ENCODE results near the gene MT1G.

DNA sequence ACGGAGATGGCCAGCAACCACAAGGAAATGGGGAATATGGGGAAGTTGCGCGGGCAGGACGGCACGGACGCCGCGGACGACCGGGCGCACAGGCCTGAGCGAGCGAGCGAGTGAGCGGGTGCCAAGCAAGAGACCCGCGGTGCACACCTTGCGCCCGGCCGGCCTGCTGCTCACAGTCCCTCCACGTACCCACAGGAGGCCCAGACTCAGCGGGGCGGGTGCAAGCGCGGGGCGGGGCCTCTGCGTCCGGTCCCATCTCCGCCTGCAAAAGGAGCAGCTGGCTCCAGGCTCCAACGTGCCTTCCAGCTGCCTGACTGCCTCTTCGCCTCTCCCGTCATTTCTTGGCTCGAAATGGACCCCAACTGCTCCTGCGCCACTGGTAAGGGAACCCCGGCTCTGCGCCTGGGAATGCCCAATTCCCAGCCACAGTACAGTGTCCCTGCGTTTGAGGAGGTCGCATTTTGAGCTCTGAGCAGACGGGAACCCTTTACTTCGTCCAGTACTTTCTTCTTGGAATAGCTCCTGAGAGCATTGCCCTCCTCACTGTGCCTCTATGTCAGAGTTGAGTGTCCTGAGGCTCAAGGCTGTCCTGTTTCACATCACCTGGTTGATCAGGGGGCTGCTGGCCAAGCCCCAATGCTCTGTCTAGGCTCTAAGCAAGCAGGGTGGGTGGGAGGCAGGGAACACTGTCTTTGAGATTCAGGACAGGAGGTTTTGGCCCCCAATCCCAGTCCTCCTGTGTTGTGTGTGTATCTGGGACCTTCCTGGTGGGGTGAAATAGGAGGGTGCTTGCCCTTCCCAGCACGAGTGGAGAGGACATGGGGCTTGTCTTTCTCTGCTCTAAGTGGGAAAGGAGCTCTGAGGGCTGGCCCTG, 50.4 kb downstream of the MT1G start:
- TF ChIP-seq, protein P1, sequence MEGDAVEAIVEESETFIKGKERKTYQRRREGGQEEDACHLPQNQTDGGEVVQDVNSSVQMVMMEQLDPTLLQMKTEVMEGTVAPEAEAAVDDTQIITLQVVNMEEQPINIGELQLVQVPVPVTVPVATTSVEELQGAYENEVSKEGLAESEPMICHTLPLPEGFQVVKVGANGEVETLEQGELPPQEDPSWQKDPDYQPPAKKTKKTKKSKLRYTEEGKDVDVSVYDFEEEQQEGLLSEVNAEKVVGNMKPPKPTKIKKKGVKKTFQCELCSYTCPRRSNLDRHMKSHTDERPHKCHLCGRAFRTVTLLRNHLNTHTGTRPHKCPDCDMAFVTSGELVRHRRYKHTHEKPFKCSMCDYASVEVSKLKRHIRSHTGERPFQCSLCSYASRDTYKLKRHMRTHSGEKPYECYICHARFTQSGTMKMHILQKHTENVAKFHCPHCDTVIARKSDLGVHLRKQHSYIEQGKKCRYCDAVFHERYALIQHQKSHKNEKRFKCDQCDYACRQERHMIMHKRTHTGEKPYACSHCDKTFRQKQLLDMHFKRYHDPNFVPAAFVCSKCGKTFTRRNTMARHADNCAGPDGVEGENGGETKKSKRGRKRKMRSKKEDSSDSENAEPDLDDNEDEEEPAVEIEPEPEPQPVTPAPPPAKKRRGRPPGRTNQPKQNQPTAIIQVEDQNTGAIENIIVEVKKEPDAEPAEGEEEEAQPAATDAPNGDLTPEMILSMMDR (IDR thresholded peaks at IDR 0.05), result no peak
- peak in 1 of 2 donors; percentile 57 for TF ChIP-seq POLR2A (IDR thresholded peaks at IDR 0.05)

Data from heart left ventricle (tissue), 13 donors.